DOHH2 (cell line): Measurements from ENCODE around the gene ADAMTS15.

Experiments used
- H3F3A ChIP-seq: fragments of 200-600 bp; sonication (generic), shearing (Covaris generic); 2 replicates; pipeline ENCODE4 v1.6.0; 2016; ENCODE audit warnings: antibody characterized with exemption, mild to moderate bottlenecking; ENCODE audit not compliant: control insufficient read depth, insufficient read depth
- H3K27ac ChIP-seq: fragments of 200-600 bp; sonication (generic); 2 replicates; pipeline ENCODE4 v1.5.1; 2014; ENCODE audit warnings: low read depth, mild to moderate bottlenecking, low read length, moderate library complexity
- H3K27me3 ChIP-seq: fragments of 200-600 bp; sonication (generic); 2 replicates; pipeline ENCODE4 v1.6.1; 2014; ENCODE audit warnings: mild to moderate bottlenecking, low read length, mixed read lengths; ENCODE audit not compliant: control insufficient read depth
- H3K36me3 ChIP-seq: fragments of 200-600 bp; sonication (generic); 2 replicates; pipeline ENCODE4 v1.6.1; 2014; ENCODE audit warnings: mild to moderate bottlenecking, low read length, moderate library complexity, mixed read lengths; ENCODE audit not compliant: control insufficient read depth
- H3K4me1 ChIP-seq: fragments of 200-600 bp; sonication (generic); 2 replicates; pipeline ENCODE4 v1.6.1; 2014; ENCODE audit warnings: mild to moderate bottlenecking, low read length, mixed read lengths; ENCODE audit not compliant: control insufficient read depth
- H3K4me2 ChIP-seq: fragments of 200-600 bp; sonication (generic); 2 replicates; pipeline ENCODE4 v1.6.0; 2014; ENCODE audit warnings: mild to moderate bottlenecking, low read length, moderate library complexity
- H3K4me3 ChIP-seq: fragments of 200-600 bp; sonication (generic); 2 replicates; pipeline ENCODE4 v1.5.1; 2014; ENCODE audit warnings: mild to moderate bottlenecking, low read length, mixed read lengths
- H3K79me2 ChIP-seq: fragments of 200-600 bp; sonication (generic); 2 replicates; pipeline ENCODE4 v1.6.1; 2014; ENCODE audit warnings: mild to moderate bottlenecking, low read length, mixed read lengths; ENCODE audit not compliant: control insufficient read depth
- H3K9me2 ChIP-seq: fragments of 200-600 bp; sonication (generic); replicated peaks from 2 replicates; pipeline ENCODE4 v1.6.1; 2014; ENCODE audit warnings: mild to moderate bottlenecking, low read length, mixed read lengths; ENCODE audit not compliant: control insufficient read depth
- H3K9me3 ChIP-seq: fragments of 200-600 bp; sonication (generic); 2 replicates; pipeline ENCODE4 v1.6.1; 2014; ENCODE audit warnings: antibody characterized with exemption, low read length, mixed read lengths; ENCODE audit not compliant: control insufficient read depth, insufficient read depth
- H4K20me1 ChIP-seq: fragments of 200-600 bp; sonication (generic); 2 replicates; pipeline ENCODE4 v1.6.0; 2014; ENCODE audit warnings: low read depth, mild to moderate bottlenecking, antibody characterized with exemption, low read length, moderate library complexity; ENCODE audit not compliant: control insufficient read depth, insufficient read depth
- CTCF ChIP-seq: fragments of 200-600 bp; sonication (generic); IDR thresholded peaks from one replicate; pipeline ENCODE4 v1.5.1; 2014; ENCODE audit warnings: antibody characterized with exemption, mild to moderate bottlenecking, low read depth, low read length; ENCODE audit not compliant: poor library complexity, severe bottlenecking
- EZH2phosphoT487 ChIP-seq: fragments of 200-600 bp; sonication (generic); IDR thresholded peaks from 2 replicates; pipeline ENCODE4 v1.6.1; 2017; ENCODE audit warnings: borderline replicate concordance, mild to moderate bottlenecking, antibody characterized with exemption, low read length, moderate library complexity, mixed read lengths

ADAMTS15 gene

GRCh38 chr11:130486391-130486836, 38.0 kb downstream of the ADAMTS15 start:
- Histone ChIP-seq H3K27ac (no peak overlapping the region), H3F3A (no peaks in the 10 kb centered on the region), H3K4me3 (no peak overlapping the region), H3K79me2 (no peaks in the 10 kb centered on the region), H3K9me2 (no peaks in the 10 kb centered on the region), H3K9me3 (no peaks in the 10 kb centered on the region), H4K20me1 (no peaks in the 10 kb centered on the region), H3K36me3 (no peaks in the 10 kb centered on the region), H3K4me1 (no peaks in the 10 kb centered on the region), H3K4me2 (no peak overlapping the region), H3K27me3 (0 out of 2 replicates have a peak, but pooled peaks cover 3% of the 10 kb centered on the region)
- TF ChIP-seq EZH2phosphoT487 (no peak), CTCF (no peak)

- no peaks in the 10 kb centered on the region for H3K9me2 ChIP-seq
- no peaks in the 10 kb centered on the region for H3K36me3 ChIP-seq
- no peaks in the 10 kb centered on the region for H3K4me1 ChIP-seq
- H3K79me2 ChIP-seq, result no peaks in the 10 kb centered on the region
- 0 out of 2 replicates have a peak, but pooled peaks cover 8% of the 10 kb centered on the region for H3K27me3 ChIP-seq
- no peak overlapping the region for H3K4me3 ChIP-seq
- no peak overlapping the region for H3K27ac ChIP-seq
- no peaks in the 10 kb centered on the region for H3K9me3 ChIP-seq
- H3F3A ChIP-seq, result no peaks in the 10 kb centered on the region
- TF ChIP-seq EZH2phosphoT487, result no peak
- TF ChIP-seq CTCF, result no peak
- H4K20me1 ChIP-seq, result no peaks in the 10 kb centered on the region
- no peak overlapping the region for H3K4me2 ChIP-seq
Observed at GRCh38 chr11:130486987-130487923, 38.8 kb downstream of the ADAMTS15 start.

- Histone ChIP-seq H3K9me2 (no peaks in the 10 kb centered on the region), H3K4me2 (no peak overlapping the region), H3K79me2 (no peaks in the 10 kb centered on the region), H3K9me3 (no peaks in the 10 kb centered on the region), H3K4me1 (no peaks in the 10 kb centered on the region), H3K27me3 (0 out of 2 replicates have a peak, but pooled peaks cover 10% of the 10 kb centered on the region), H3K27ac (no peak overlapping the region), H3F3A (no peaks in the 10 kb centered on the region), H3K36me3 (no peaks in the 10 kb centered on the region), H4K20me1 (no peaks in the 10 kb centered on the region), H3K4me3 (no peak overlapping the region)
- TF ChIP-seq EZH2phosphoT487, result no peak
Observed at GRCh38 chr11:130487924-130488815, 39.7 kb downstream of the ADAMTS15 start.
